Measurements from ENCODE around the gene ABLIM1. TPM values are rescaled to one million over a fixed set of nuclear protein-coding genes. Genes with fewer than 3 reads are reported as not detected.

ABLIM1 gene
- total and polyA plus RNA-seq, 3 donors from 2014 or later: 90.0 to 137 (median 128) TPM

GRCh38 chr10:114551636-114551972 lies 106.5 kb downstream of the ABLIM1 start:
- peak overlapping the region; percentile 41 to 81 for H3K27ac ChIP-seq
- H3K4me1 ChIP-seq: peaks cover 15% of the 10 kb centered on the region
- 59 to 72% methylated on average over 3 of the region's 3 CpGs for WGBS, 2 donors
- no peak for DNase-seq
- intact Hi-C loops (cut with DNase I; ENCODE audit: low total_unique reads): loop anchor here (10.0 kb wide), 1 partner anchor 153 kb away; no protein-coding TSS in a partner anchor
- no peaks in the 10 kb centered on the region for H3K9me3 ChIP-seq
- no peaks in the 10 kb centered on the region for H3K27me3 ChIP-seq
- no peaks in the 10 kb centered on the region for H3K36me3 ChIP-seq (ENCODE audit: low read depth, missing control alignments)
- no peak for TF ChIP-seq POLR2A (IDR thresholded peaks at IDR 0.05)
- TF ChIP-seq, protein P1, sequence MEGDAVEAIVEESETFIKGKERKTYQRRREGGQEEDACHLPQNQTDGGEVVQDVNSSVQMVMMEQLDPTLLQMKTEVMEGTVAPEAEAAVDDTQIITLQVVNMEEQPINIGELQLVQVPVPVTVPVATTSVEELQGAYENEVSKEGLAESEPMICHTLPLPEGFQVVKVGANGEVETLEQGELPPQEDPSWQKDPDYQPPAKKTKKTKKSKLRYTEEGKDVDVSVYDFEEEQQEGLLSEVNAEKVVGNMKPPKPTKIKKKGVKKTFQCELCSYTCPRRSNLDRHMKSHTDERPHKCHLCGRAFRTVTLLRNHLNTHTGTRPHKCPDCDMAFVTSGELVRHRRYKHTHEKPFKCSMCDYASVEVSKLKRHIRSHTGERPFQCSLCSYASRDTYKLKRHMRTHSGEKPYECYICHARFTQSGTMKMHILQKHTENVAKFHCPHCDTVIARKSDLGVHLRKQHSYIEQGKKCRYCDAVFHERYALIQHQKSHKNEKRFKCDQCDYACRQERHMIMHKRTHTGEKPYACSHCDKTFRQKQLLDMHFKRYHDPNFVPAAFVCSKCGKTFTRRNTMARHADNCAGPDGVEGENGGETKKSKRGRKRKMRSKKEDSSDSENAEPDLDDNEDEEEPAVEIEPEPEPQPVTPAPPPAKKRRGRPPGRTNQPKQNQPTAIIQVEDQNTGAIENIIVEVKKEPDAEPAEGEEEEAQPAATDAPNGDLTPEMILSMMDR (IDR thresholded peaks at IDR 0.05): no peak
- no peak overlapping the region for H3K4me3 ChIP-seq

GRCh38 chr10:114550756-114551635 lies 107.1 kb downstream of the ABLIM1 start:
- intact Hi-C loops (cut with DNase I; ENCODE audit: low total_unique reads): loop anchor here (10.0 kb wide), 1 partner anchor 154 kb away; no protein-coding TSS in a partner anchor
- Histone ChIP-seq H3K9me3 (no peaks in the 10 kb centered on the region), H3K27me3 (no peaks in the 10 kb centered on the region), H3K4me1 (peaks cover 15% of the 10 kb centered on the region), H3K27ac (peak overlapping the region; percentile 41 to 81), H3K36me3 (ENCODE audit: low read depth, missing control alignments) (no peaks in the 10 kb centered on the region), H3K4me3 (no peak overlapping the region)
- 31 to 38% methylated on average over 7 of the region's 7 CpGs for WGBS, 2 donors
- DNase-seq: peak; percentile 76
- no peak for TF ChIP-seq POLR2A (IDR thresholded peaks at IDR 0.05)
- TF ChIP-seq, protein P1 (IDR thresholded peaks at IDR 0.05): peak; percentile 26 to 65 (median 53)

DNA sequence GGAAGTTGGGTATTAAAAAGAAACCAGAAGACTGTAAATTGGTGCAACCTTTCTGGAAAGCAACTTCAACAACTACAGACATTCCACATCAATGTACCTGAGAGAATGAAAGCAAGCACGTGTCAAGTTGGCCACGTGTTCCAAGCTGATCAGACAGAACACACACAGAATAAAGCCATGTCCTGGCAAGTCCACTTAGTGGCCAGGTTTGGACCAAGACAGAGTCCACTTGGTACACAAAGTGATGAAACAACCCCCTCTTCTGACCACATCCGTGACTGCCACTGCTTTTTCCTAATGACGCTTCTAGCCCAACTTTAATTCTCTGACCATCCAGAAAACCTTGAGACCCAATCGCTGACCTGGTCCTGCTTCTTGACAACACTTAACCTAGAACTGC lies 109.4 kb downstream of the ABLIM1 start:
- WGBS, 2 donors: 7 to 36% methylated on average over 5 of the region's 5 CpGs

DNA sequence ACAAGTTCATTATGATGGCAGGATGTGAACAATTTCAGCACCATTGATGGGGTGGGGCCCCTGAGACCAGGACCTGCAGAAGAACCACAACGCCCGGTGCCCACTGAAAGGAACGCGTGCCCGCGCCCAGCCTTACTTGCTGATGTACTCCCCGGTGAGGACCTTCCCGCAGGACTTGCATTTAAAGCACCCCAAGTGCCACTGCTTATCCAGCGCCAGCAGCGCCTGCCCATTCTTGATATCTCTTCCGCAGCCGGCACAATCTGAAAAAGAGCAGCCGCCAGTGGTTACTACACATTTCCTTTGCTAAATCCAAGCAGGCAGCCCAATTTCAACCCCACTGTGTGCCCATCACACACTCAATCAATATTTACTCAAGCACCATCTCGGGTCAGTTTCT lies 110.6 kb downstream of the ABLIM1 start:
- no peak overlapping the region for H3K4me3 ChIP-seq
- no peak overlapping the region for H3K27ac ChIP-seq
- intact Hi-C loops (cut with DNase I; ENCODE audit: low total_unique reads): no loop called here
- H3K9me3 ChIP-seq: no peaks in the 10 kb centered on the region
- WGBS, 2 donors: 66 to 73% methylated on average over 14 of the region's 14 CpGs
- DNase-seq: no peak
- no peaks in the 10 kb centered on the region for H3K36me3 ChIP-seq (ENCODE audit: low read depth, missing control alignments)
- no peaks in the 10 kb centered on the region for H3K27me3 ChIP-seq
- peaks cover 11% of the 10 kb centered on the region for H3K4me1 ChIP-seq
- TF ChIP-seq, protein P1 (IDR thresholded peaks at IDR 0.05): no peak
- no peak for TF ChIP-seq POLR2A (IDR thresholded peaks at IDR 0.05)

More for the DNA sequence above, 109.4 kb downstream of the ABLIM1 start:
- intact Hi-C loops (cut with DNase I; ENCODE audit: low total_unique reads): no loop called here
- Histone ChIP-seq H3K36me3 (ENCODE audit: low read depth, missing control alignments) (no peaks in the 10 kb centered on the region), H3K9me3 (no peaks in the 10 kb centered on the region), H3K27ac (no peak overlapping the region), H3K27me3 (no peaks in the 10 kb centered on the region), H3K4me3 (no peak overlapping the region), H3K4me1 (peaks cover 15% of the 10 kb centered on the region)
- peak; percentile 63 for DNase-seq
- TF ChIP-seq POLR2A (IDR thresholded peaks at IDR 0.05): no peak
- TF ChIP-seq, protein P1 (IDR thresholded peaks at IDR 0.05): peak; percentile 42 to 60 (median 47)

Measured in testis (tissue), 3 donors.